H9 (cell line): ENCODE data around the gene MSLN. TPM values are rescaled to one million over a fixed set of nuclear protein-coding genes. Genes with fewer than 3 reads are reported as not detected.

ENCODE experiments used
- DNase-seq: peaks from one replicate; pipeline ENCODE4 v3.0.0-alpha.2; 2017
- H2AFZ ChIP-seq: one replicate; pipeline ENCODE4 v1.6.1; 2013; ENCODE audit warnings: mild to moderate bottlenecking, low read length, control low read depth, moderate library complexity
- H2AK5ac ChIP-seq: 2 replicates; pipeline ENCODE4 v1.6.1; 2013; ENCODE audit warnings: low read length, control low read depth, mixed read lengths; ENCODE audit not compliant: insufficient read length
- H2BK120ac ChIP-seq: one replicate; pipeline ENCODE4 v1.6.1; 2013; ENCODE audit warnings: low read depth, mild to moderate bottlenecking, low read length, control low read depth, inconsistent platforms; ENCODE audit not compliant: poor library complexity, severe bottlenecking
- H2BK12ac ChIP-seq: 2 replicates; pipeline ENCODE4 v1.6.1; 2013; ENCODE audit warnings: low read length, control low read depth, mixed read lengths, low read depth; ENCODE audit not compliant: insufficient read length
- H2BK15ac ChIP-seq: 2 replicates; pipeline ENCODE4 v1.6.1; 2013; ENCODE audit warnings: low read depth, low read length, control low read depth
- H2BK20ac ChIP-seq: one replicate; pipeline ENCODE4 v1.6.1; 2013; ENCODE audit warnings: low read depth, mild to moderate bottlenecking, low read length, control low read depth, inconsistent platforms; ENCODE audit not compliant: poor library complexity, severe bottlenecking
- H2BK5ac ChIP-seq: 2 replicates; pipeline ENCODE4 v1.6.1; 2013; ENCODE audit warnings: low read length, control low read depth, mixed read lengths; ENCODE audit not compliant: insufficient read length
- H3K14ac ChIP-seq: 2 replicates; pipeline ENCODE4 v1.6.1; 2013; ENCODE audit warnings: low read length, control low read depth; ENCODE audit not compliant: insufficient read depth
- H3K18ac ChIP-seq: 2 replicates; pipeline ENCODE4 v1.6.1; 2013; ENCODE audit warnings: low read depth, mild to moderate bottlenecking, mixed read lengths, low read length, control low read depth; ENCODE audit not compliant: insufficient read length
- H3K23ac ChIP-seq: 2 replicates; pipeline ENCODE4 v1.6.1; 2013; ENCODE audit warnings: low read length, control low read depth, mixed read lengths, low read depth; ENCODE audit not compliant: insufficient read length
- H3K23me2 ChIP-seq: 2 replicates; pipeline ENCODE4 v1.6.1; 2013; ENCODE audit warnings: low read depth, mild to moderate bottlenecking, mixed read lengths, low read length, control low read depth; ENCODE audit not compliant: insufficient read length, poor library complexity, severe bottlenecking
- H3K27ac ChIP-seq: 2 replicates; pipeline ENCODE4 v1.5.1; 2013; ENCODE audit warnings: low read length, control low read depth, mixed read lengths, low read depth; ENCODE audit not compliant: insufficient read length
- H3K27me3 ChIP-seq: 2 replicates; pipeline ENCODE4 v1.6.1; 2013; ENCODE audit warnings: low read length, control low read depth, inconsistent platforms; ENCODE audit not compliant: insufficient read depth
- H3K4ac ChIP-seq: 2 replicates; pipeline ENCODE4 v1.6.1; 2013; ENCODE audit warnings: low read depth, mild to moderate bottlenecking, control low read depth, inconsistent platforms, low read length, moderate library complexity
- H3K4me1 ChIP-seq: 2 replicates; pipeline ENCODE4 v1.6.1; 2013; ENCODE audit warnings: low read length, control low read depth, inconsistent platforms; ENCODE audit not compliant: insufficient read depth
- H3K4me2 ChIP-seq: 2 replicates; pipeline ENCODE4 v1.6.1; 2013; ENCODE audit warnings: low read length, control low read depth, mixed read lengths; ENCODE audit not compliant: insufficient read length, insufficient read depth
- H3K56ac ChIP-seq: 2 replicates; pipeline ENCODE4 v1.6.1; 2013; ENCODE audit warnings: low read depth, mild to moderate bottlenecking, mixed read lengths, low read length, control low read depth; ENCODE audit not compliant: insufficient read length
- H3K79me1 ChIP-seq: 2 replicates; pipeline ENCODE4 v1.6.1; 2013; ENCODE audit warnings: low read depth, mild to moderate bottlenecking, moderate library complexity, low read length, control low read depth, inconsistent platforms; ENCODE audit not compliant: insufficient read depth, poor library complexity, severe bottlenecking
- H3K79me2 ChIP-seq: 2 replicates; pipeline ENCODE4 v1.6.1; 2013; ENCODE audit warnings: low read length, control low read depth, inconsistent platforms; ENCODE audit not compliant: insufficient read depth
- H3K9ac ChIP-seq: 2 replicates; pipeline ENCODE4 v1.6.1; 2013; ENCODE audit warnings: low read length, control low read depth, mixed read lengths; ENCODE audit not compliant: insufficient read length; ENCODE audit errors: extremely low read depth
- H3K9me3 ChIP-seq: one replicate; pipeline ENCODE4 v1.6.1; 2013; ENCODE audit warnings: low read depth, low read length, inconsistent platforms; ENCODE audit not compliant: control insufficient read depth
- H3T11ph ChIP-seq: one replicate; pipeline ENCODE4 v1.6.1; 2013; ENCODE audit warnings: mild to moderate bottlenecking, low read length, control low read depth, inconsistent platforms
- H4K20me1 ChIP-seq: one replicate; pipeline ENCODE4 v1.6.1; 2013; ENCODE audit not compliant: control insufficient read depth, insufficient read length, insufficient read depth
- H4K5ac ChIP-seq: 2 replicates; pipeline ENCODE4 v1.6.1; 2013; ENCODE audit warnings: low read depth, mild to moderate bottlenecking, mixed read lengths, low read length, control low read depth; ENCODE audit not compliant: insufficient read length
- H4K8ac ChIP-seq: replicated peaks from 2 replicates; pipeline ENCODE4 v1.6.1; 2013; ENCODE audit warnings: low read length, control low read depth, mixed read lengths, low read depth; ENCODE audit not compliant: insufficient read length
- H4K91ac ChIP-seq: 2 replicates; pipeline ENCODE4 v1.6.1; 2013; ENCODE audit warnings: low read depth, mild to moderate bottlenecking, moderate library complexity, mixed read lengths, low read length, control low read depth; ENCODE audit not compliant: insufficient read length
- H3K27ac Mint-ChIP-seq, 3 experiments: 2 replicates in 2 of 3; 3 replicates in 1 of 3; pipeline ENCODE4 v1.8.0; 2020 to 2021; ENCODE audit warnings: mixed read lengths in 3 of 3, mild to moderate bottlenecking in 1 of 3, moderate library complexity in 1 of 3
- H3K27me3 Mint-ChIP-seq: 2 replicates; pipeline ENCODE4 v1.8.0; 2021; ENCODE audit warnings: low read depth, mild to moderate bottlenecking, moderate library complexity, mixed read lengths
- H3K36me3 Mint-ChIP-seq, 3 experiments: 2 replicates in 2 of 3; 3 replicates in 1 of 3; pipeline ENCODE4 v1.8.0; 2020 to 2021; ENCODE audit warnings: low read depth in 3 of 3, mixed read lengths in 3 of 3; ENCODE audit not compliant: insufficient read depth in 1 of 3
- H3K4me1 Mint-ChIP-seq, 2 experiments: 2 replicates each; pipeline ENCODE4 v1.8.0; 2020; ENCODE audit warnings: mixed read lengths in 2 of 2
- H3K4me3 Mint-ChIP-seq, 2 experiments: 2 replicates in 1 of 2; 3 replicates in 1 of 2; pipeline ENCODE4 v1.8.0; 2020 to 2021; ENCODE audit warnings: mild to moderate bottlenecking in 2 of 2, mixed read lengths in 2 of 2, moderate library complexity in 1 of 2
- H3K9me3 Mint-ChIP-seq, 2 experiments: 2 replicates in 1 of 2; 3 replicates in 1 of 2; pipeline ENCODE4 v1.8.0; 2020; ENCODE audit warnings: mild to moderate bottlenecking in 2 of 2, mixed read lengths in 2 of 2, moderate library complexity in 1 of 2
- WGBS: extraction: QIAGEN DNeasy Blood & Tissue Kit; methylation state at CpG from one replicate; pipeline ENCODE4 v1.1.7; 2013; ENCODE audit warnings: missing lambda C conversion rate, low lambda C conversion rate, mixed read lengths; ENCODE audit not compliant: insufficient read length; ENCODE audit errors: extremely low coverage; 5-methylcytosine and 5-hydroxymethylcytosine counted together
- total RNA-seq: library from RNA; stranded (reverse); gene quantifications from 2 replicates; pipeline ENCODE4 v1.2.1, GENCODE V29; 2021
- TF ChIP-seq, protein P1 (sequence below): fragments of 200-600 bp; sonication (generic); conservative IDR thresholded peaks from 3 replicates; pipeline ENCODE4 v1.8.0; 2021; ENCODE audit warnings: antibody characterized with exemption, mild to moderate bottlenecking

Gene MSLN
- total RNA-seq, 1 experiment from 2014 or later = 0.22 TPM

DNA sequence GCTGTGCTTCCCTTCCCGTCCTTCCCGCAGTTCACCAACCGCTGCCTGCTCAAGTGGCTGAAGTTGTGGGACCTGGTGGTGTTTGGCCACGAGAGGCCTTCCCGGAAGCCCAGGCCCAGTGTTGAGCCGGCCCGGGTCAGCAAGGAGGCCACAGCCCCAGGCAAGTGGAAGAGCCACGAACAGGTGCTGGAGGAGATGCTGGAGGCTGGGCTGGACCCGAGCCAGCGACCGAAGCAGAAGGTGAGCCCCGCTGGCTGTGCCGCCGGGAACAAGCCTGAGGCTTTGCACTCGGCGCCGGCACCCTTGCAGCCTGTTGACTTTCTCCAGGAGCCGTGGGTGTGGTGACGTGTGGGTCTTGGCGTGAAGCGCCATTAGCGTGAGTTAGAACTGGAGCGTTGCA is 30.6 kb downstream of the MSLN start:
- Histone ChIP-seq H3K27ac (no peak overlapping the region), H2AFZ (no peak overlapping the region), H3K18ac (no peak overlapping the region), H2AK5ac (no peak overlapping the region), H2BK20ac (no peak overlapping the region), H2BK120ac (no peak overlapping the region), H4K91ac (no peak overlapping the region), H3K79me1 (peaks cover 2% of the 10 kb centered on the region), H3T11ph (no peak overlapping the region), H3K79me2 (no peaks in the 10 kb centered on the region; the same call in 1 of the 2 replicates), H3K23me2 (peaks cover 11% of the 10 kb centered on the region), H4K5ac (no peak overlapping the region), H4K20me1 (no peaks in the 10 kb centered on the region), H3K4me2 (no peak overlapping the region), H4K8ac (no peak overlapping the region), H3K4me1 (no peaks in the 10 kb centered on the region), H3K9me3 (no peaks in the 10 kb centered on the region), H2BK15ac (no peak overlapping the region), H3K23ac (no peak overlapping the region), H3K56ac (no peak overlapping the region), H3K14ac (no peak overlapping the region), H3K27me3 (no peaks in the 10 kb centered on the region), H3K9ac (no peak overlapping the region), H2BK12ac (no peak overlapping the region), H3K4ac (no peak overlapping the region), H2BK5ac (no peak overlapping the region)
- Mint-ChIP-seq H3K4me1 (peaks cover 0 to 2% of the 10 kb centered on the region in 2 experiments; a peak in 1 of 4 replicates), H3K4me3 (no peak overlapping the region), H3K9me3 (no peaks in the 10 kb centered on the region), H3K36me3 (peaks cover 12 to 38% (median 23%) of the 10 kb centered on the region in 3 experiments; a peak in 6 of 7 replicates), H3K27me3 (no peaks in the 10 kb centered on the region), H3K27ac (no peak overlapping the region; a peak in 1 of 7 replicates)
- TF ChIP-seq, protein P1, sequence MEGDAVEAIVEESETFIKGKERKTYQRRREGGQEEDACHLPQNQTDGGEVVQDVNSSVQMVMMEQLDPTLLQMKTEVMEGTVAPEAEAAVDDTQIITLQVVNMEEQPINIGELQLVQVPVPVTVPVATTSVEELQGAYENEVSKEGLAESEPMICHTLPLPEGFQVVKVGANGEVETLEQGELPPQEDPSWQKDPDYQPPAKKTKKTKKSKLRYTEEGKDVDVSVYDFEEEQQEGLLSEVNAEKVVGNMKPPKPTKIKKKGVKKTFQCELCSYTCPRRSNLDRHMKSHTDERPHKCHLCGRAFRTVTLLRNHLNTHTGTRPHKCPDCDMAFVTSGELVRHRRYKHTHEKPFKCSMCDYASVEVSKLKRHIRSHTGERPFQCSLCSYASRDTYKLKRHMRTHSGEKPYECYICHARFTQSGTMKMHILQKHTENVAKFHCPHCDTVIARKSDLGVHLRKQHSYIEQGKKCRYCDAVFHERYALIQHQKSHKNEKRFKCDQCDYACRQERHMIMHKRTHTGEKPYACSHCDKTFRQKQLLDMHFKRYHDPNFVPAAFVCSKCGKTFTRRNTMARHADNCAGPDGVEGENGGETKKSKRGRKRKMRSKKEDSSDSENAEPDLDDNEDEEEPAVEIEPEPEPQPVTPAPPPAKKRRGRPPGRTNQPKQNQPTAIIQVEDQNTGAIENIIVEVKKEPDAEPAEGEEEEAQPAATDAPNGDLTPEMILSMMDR = no peak
- WGBS = no CpG with 5 or more reads among the region's 23 CpGs
- DNase-seq = no peak
